ENCODE measurements around the gene RASSF1.

Gene RASSF1

DNA sequence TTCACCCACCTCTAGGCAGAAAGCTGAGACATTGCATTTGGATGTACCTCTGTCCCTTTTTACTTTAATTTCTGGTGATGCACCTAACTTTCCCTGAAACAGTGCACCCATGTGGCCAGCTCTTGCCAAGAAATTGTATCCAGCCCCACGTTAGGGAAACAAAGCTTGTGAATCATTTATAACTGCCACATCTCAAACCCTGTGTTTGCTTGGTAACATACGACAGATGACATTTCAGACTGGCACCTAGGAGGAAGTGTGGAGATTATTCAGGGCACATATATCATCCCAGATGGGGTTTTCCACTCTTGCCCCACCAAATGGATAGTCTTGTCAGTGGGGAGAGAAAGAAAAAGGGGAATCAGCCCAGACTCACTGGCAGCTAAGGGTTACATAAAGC lies 12.1 kb upstream of the RASSF1 start:
- WGBS (ENCODE audit: insufficient coverage) = 52% methylated on average over 2 of the region's 2 CpGs
- peak overlapping the region in 1 of 2 experiments; percentile 43 for H3K27ac ChIP-seq (ENCODE audit: insufficient read depth in 1 of 2, low read depth in 1 of 2, low read length in 2 of 2, poor library complexity in 1 of 2, severe bottlenecking in 2 of 2)
- no peaks in the 10 kb centered on the region for H3K27me3 ChIP-seq (replicated peaks in 2 of 5; ENCODE audit: control insufficient read depth in 4 of 5, insufficient read depth in 5 of 5, low read length in 4 of 5)
- DNase-seq = peak; percentile 58 to 87 (median 83)
- H3K4me1 ChIP-seq (ENCODE audit: control extremely low read depth in 1 of 4, control insufficient read depth in 4 of 4, insufficient read depth in 4 of 4, low read length in 3 of 4) = peaks cover 10 to 55% (median 47%) of the 10 kb centered on the region in 4 experiments
- CTCF ChIA-PET = interaction anchor here (0.7 to 3.8 kb wide), 13 partner anchors 9 to 55 kb away, joined by 3 to 18 read pairs (median 5); no protein-coding TSS in a partner anchor
- H3K36me3 ChIP-seq (ENCODE audit: control insufficient read depth in 4 of 4, insufficient read depth in 4 of 4, low read length in 3 of 4) = peaks cover 7 to 70% (median 50%) of the 10 kb centered on the region in 4 experiments
- H3K9me3 ChIP-seq (ENCODE audit: control extremely low read depth in 1 of 5, control insufficient read depth in 4 of 5, insufficient read depth in 2 of 5, low read depth in 1 of 5, low read length in 4 of 5) = no peaks in the 10 kb centered on the region
- no peak overlapping the region for H3K4me3 ChIP-seq (ENCODE audit: control insufficient read depth in 1 of 7, extremely low read depth in 1 of 7, insufficient read depth in 4 of 7, low read depth in 2 of 7, low read length in 6 of 7)
- POLR2A ChIA-PET = interaction anchor here (0.8 to 0.9 kb wide), 2 partner anchors 16 to 61 kb away, joined by 3 to 5 read pairs; partner anchors contain the start of gene IFRD2

DNA sequence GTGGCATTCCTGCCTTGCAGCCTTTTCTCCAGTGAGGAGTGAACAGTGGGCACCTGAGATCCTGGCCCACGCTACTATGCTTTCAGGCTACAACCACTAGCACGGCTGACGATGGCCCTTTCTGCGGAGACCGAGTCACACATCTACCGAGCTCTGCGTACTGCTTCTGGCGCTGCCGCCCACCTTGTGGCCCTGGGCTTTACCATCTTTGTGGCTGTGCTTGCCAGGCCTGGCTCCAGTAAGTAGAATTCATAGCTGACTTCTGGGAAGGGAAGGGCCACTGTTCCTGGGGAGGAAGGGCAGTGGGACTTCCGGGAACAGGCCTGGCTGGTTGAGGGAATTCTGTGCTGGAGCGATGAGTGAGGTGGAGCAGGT lies 10.7 kb upstream of the RASSF1 start:
- peaks cover 7 to 60% (median 46%) of the 10 kb centered on the region in 4 experiments for H3K36me3 ChIP-seq (ENCODE audit: control insufficient read depth in 4 of 4, insufficient read depth in 4 of 4, low read length in 3 of 4)
- H3K9me3 ChIP-seq (ENCODE audit: control extremely low read depth in 1 of 5, control insufficient read depth in 4 of 5, insufficient read depth in 2 of 5, low read depth in 1 of 5, low read length in 4 of 5) = no peaks in the 10 kb centered on the region
- POLR2A ChIA-PET = interaction anchor here (1.3 kb wide), 1 partner anchor 14 kb away, joined by 5 read pairs; no protein-coding TSS in a partner anchor
- WGBS (ENCODE audit: insufficient coverage) = 60% methylated on average over 6 of the region's 11 CpGs
- peak overlapping the region; percentile 62 to 87 (median 83) for H3K4me3 ChIP-seq (ENCODE audit: control insufficient read depth in 1 of 7, extremely low read depth in 1 of 7, insufficient read depth in 4 of 7, low read depth in 2 of 7, low read length in 6 of 7)
- H3K4me1 ChIP-seq (ENCODE audit: control extremely low read depth in 1 of 4, control insufficient read depth in 4 of 4, insufficient read depth in 4 of 4, low read length in 3 of 4) = peaks cover 4 to 48% (median 35%) of the 10 kb centered on the region in 4 experiments
- DNase-seq = no peak
- H3K27me3 ChIP-seq (replicated peaks in 2 of 5; ENCODE audit: control insufficient read depth in 4 of 5, insufficient read depth in 5 of 5, low read length in 4 of 5) = no peaks in the 10 kb centered on the region
- CTCF ChIA-PET = interaction anchor here (1.2 to 6.2 kb wide), 4 partner anchors 7 to 41 kb away, joined by 3 to 51 read pairs (median 23); partner anchors contain the start of gene RASSF1
- H3K27ac ChIP-seq (ENCODE audit: insufficient read depth in 1 of 2, low read depth in 1 of 2, low read length in 2 of 2, poor library complexity in 1 of 2, severe bottlenecking in 2 of 2) = peak overlapping the region; percentile 6 to 79

DNA sequence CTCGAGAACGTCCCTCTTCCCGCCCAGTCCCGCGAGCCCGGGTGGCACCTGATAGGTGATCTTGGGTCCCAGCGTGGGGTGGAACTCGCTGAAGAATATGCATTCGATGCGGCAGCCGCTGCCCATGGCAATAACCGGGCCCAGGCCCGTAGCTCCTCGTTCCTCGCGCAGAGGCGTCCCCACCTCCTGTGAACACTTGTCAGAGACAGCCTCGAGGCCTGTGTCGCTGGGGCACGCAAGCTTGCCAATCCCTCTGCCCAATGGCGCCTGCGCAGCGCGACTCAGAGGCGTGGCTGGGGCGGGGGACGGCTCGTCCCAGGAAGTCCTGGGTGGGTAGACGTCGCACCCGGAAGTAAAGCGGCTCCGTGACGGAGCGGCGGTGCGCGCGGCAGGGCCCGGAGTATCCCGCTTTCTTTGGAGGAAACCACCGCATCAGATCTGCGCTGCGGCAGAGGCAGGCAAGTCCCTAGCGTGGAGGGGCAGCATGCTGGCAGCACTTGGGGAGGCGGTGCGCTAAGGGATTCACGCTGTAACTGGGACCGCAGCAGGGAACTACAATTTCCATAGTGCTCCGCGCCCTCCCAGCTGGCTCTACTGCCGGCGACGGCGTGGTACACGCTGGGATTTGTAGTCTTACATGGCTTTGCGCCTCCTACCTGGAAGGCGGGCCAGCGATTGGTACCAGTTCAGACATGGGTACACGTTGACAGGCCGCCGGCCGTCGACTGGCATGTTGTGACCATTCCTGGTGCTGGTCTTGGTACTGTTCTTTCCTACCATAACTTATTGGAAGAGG lies 10.1 kb upstream of the RASSF1 start, which contains the start of the genes CYB561D2 and NPRL2:
Gene CYB561D2 (plus strand): TSS at position 336 of the 796 bp plus-strand sequence. CDS start 572 bp downstream, outside the sequence.
Gene NPRL2 (minus strand): TSS at position 249 of the 796 bp plus-strand sequence. CDS start 123 bp downstream, at position 126.
- under 1% methylated on average over 58 of the region's 64 CpGs for WGBS (ENCODE audit: insufficient coverage)
- H3K4me3 ChIP-seq (ENCODE audit: control insufficient read depth in 1 of 7, extremely low read depth in 1 of 7, insufficient read depth in 4 of 7, low read depth in 2 of 7, low read length in 6 of 7) = peak within 1 kb of the TSS; percentile 62 to 87 (median 83)
- peak; percentile 93 to 97 (median 96) for DNase-seq
- peaks cover 2 to 49% (median 36%) of the 10 kb centered on the region in 4 experiments for H3K4me1 ChIP-seq (ENCODE audit: control extremely low read depth in 1 of 4, control insufficient read depth in 4 of 4, insufficient read depth in 4 of 4, low read length in 3 of 4)
- no peaks in the 10 kb centered on the region for H3K27me3 ChIP-seq (replicated peaks in 2 of 5; ENCODE audit: control insufficient read depth in 4 of 5, insufficient read depth in 5 of 5, low read length in 4 of 5)
- H3K9me3 ChIP-seq (ENCODE audit: control extremely low read depth in 1 of 5, control insufficient read depth in 4 of 5, insufficient read depth in 2 of 5, low read depth in 1 of 5, low read length in 4 of 5) = no peaks in the 10 kb centered on the region
- H3K36me3 ChIP-seq (ENCODE audit: control insufficient read depth in 4 of 4, insufficient read depth in 4 of 4, low read length in 3 of 4) = peaks cover 7 to 54% (median 40%) of the 10 kb centered on the region in 4 experiments
- CTCF ChIA-PET = interaction anchor here (1.2 to 6.2 kb wide), 5 partner anchors 12 to 222 kb away, joined by 3 to 51 read pairs (median 6); partner anchors contain the start of gene RASSF1
- POLR2A ChIA-PET = interaction anchor here (0.6 to 1.3 kb wide), 3 partner anchors 11 to 14 kb away, joined by 3 to 8 read pairs (median 5); no protein-coding TSS in a partner anchor
- H3K27ac ChIP-seq (ENCODE audit: insufficient read depth in 1 of 2, low read depth in 1 of 2, low read length in 2 of 2, poor library complexity in 1 of 2, severe bottlenecking in 2 of 2) = peak within 1 kb of the TSS; percentile 29 to 79

DNA sequence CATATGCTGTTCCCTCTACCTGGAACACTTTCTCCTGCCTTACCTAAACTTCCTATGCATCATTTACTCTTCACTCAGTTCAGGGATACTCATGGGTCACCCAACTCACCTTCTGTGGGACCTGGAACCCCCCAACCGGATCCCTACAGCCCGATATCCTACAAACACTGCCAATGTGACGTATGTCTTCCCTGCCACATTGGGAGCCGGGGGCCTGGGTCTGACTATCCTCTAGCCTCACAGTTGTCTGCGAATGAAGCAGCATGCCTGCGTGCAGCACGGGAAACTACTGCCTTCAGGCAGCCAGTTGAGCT lies 9.5 kb upstream of the RASSF1 start:
- POLR2A ChIA-PET = interaction anchor here (1.1 to 1.5 kb wide), 3 partner anchors 9 to 15 kb away, joined by 3 to 5 read pairs (median 3); no protein-coding TSS in a partner anchor
- DNase-seq = no peak
- H3K27ac ChIP-seq (ENCODE audit: insufficient read depth in 1 of 2, low read depth in 1 of 2, low read length in 2 of 2, poor library complexity in 1 of 2, severe bottlenecking in 2 of 2) = peak overlapping the region; percentile 29 to 79
- WGBS (ENCODE audit: insufficient coverage) = 27% methylated on average over 4 of the region's 7 CpGs
- H3K9me3 ChIP-seq (ENCODE audit: control extremely low read depth in 1 of 5, control insufficient read depth in 4 of 5, insufficient read depth in 2 of 5, low read depth in 1 of 5, low read length in 4 of 5) = no peaks in the 10 kb centered on the region
- CTCF ChIA-PET = interaction anchor here (1.1 to 6.2 kb wide), 8 partner anchors 11 to 223 kb away, joined by 3 to 51 read pairs (median 6); partner anchors contain the start of gene RASSF1
- peak overlapping the region in 6 of 7 experiments; percentile 51 to 87 (median 85) for H3K4me3 ChIP-seq (ENCODE audit: control insufficient read depth in 1 of 7, extremely low read depth in 1 of 7, insufficient read depth in 4 of 7, low read depth in 2 of 7, low read length in 6 of 7)
- H3K27me3 ChIP-seq (replicated peaks in 2 of 5; ENCODE audit: control insufficient read depth in 4 of 5, insufficient read depth in 5 of 5, low read length in 4 of 5) = no peaks in the 10 kb centered on the region
- peaks cover 7 to 49% (median 35%) of the 10 kb centered on the region in 4 experiments for H3K36me3 ChIP-seq (ENCODE audit: control insufficient read depth in 4 of 4, insufficient read depth in 4 of 4, low read length in 3 of 4)
- H3K4me1 ChIP-seq (ENCODE audit: control extremely low read depth in 1 of 4, control insufficient read depth in 4 of 4, insufficient read depth in 4 of 4, low read length in 3 of 4) = peaks cover 4 to 55% (median 41%) of the 10 kb centered on the region in 4 experiments

DNA sequence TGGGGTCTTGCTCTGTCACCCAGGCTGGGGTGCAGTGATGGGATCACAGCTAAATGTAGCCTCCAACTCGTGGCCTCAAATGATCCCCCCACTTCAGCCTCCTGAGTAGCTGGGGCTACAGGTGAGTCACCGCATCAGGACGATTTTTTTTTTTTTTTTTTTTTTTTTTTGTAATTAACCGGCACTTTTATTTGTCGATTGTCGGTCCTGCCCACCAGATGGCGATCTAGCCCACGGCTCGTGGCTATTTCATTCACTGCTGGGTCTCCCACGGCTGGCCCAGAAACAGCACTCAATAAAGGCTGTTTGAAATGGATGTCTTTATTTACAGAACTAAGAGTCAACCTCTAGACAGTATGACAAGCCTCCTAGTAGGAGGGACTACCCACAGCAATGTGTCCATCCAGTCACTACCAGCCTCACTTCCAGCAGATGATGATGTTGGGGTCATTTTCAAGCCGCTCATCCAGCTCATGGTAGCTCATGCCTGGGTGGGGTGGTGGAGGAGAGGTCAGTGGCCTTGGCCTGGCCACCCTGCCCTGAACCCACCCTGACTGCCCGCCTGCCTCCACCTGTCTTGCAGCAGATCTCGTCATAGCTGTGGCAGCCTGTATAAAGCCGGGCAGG lies 6.7 kb upstream of the RASSF1 start:
- H3K27me3 ChIP-seq (replicated peaks in 2 of 5; ENCODE audit: control insufficient read depth in 4 of 5, insufficient read depth in 5 of 5, low read length in 4 of 5) = no peaks in the 10 kb centered on the region
- 80% methylated on average over 5 of the region's 14 CpGs for WGBS (ENCODE audit: insufficient coverage)
- no peak overlapping the region for H3K4me3 ChIP-seq (ENCODE audit: control insufficient read depth in 1 of 7, extremely low read depth in 1 of 7, insufficient read depth in 4 of 7, low read depth in 2 of 7, low read length in 6 of 7)
- peak; percentile 83 to 95 (median 92) for DNase-seq
- POLR2A ChIA-PET = interaction anchor here (0.7 to 1.3 kb wide), 2 partner anchors 9 to 13 kb away, joined by 3 to 4 read pairs; no protein-coding TSS in a partner anchor
- no peaks in the 10 kb centered on the region for H3K9me3 ChIP-seq (ENCODE audit: control extremely low read depth in 1 of 5, control insufficient read depth in 4 of 5, insufficient read depth in 2 of 5, low read depth in 1 of 5, low read length in 4 of 5)
- H3K36me3 ChIP-seq (ENCODE audit: control insufficient read depth in 4 of 4, insufficient read depth in 4 of 4, low read length in 3 of 4) = peaks cover 7 to 25% (median 15%) of the 10 kb centered on the region in 4 experiments
- peaks cover 4 to 61% (median 49%) of the 10 kb centered on the region in 4 experiments for H3K4me1 ChIP-seq (ENCODE audit: control extremely low read depth in 1 of 4, control insufficient read depth in 4 of 4, insufficient read depth in 4 of 4, low read length in 3 of 4)
- no peak overlapping the region for H3K27ac ChIP-seq (ENCODE audit: insufficient read depth in 1 of 2, low read depth in 1 of 2, low read length in 2 of 2, poor library complexity in 1 of 2, severe bottlenecking in 2 of 2)
- CTCF ChIA-PET = interaction anchor here (0.8 to 6.2 kb wide), 24 partner anchors 9 to 268 kb away, joined by 3 to 51 read pairs (median 6); partner anchors contain the start of gene RASSF1

DNA sequence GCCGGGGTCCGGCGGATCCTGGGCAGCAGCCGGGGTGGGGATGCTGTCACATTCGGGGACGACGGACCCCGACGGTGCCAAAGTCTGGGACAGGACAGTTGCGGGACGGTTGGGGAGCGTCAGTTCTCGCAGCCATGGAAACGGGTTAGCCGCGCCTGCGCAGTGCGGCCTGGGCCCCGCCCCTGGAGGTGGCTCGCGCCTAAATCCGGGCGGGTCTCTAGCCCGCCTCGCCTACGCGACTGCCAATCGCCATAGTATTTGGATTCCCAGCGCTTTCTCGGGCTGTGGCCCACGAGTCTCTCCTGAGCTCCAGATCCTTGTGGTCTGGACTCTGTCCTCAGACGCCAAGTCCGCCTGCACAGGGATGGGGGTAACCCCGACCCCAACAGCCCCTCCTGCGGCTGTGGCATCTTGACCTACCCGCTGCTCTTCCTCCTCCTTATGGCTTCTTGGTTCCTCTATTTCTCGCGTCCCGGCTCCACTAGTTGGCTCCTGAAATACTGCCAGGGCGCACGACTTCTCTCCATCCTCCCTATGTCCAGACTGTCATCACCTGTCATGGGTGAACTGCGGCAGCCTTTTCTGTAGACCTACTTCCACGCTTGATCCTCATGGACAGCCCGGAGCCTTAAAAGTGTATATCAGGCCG lies 5.1 kb upstream of the RASSF1 start, which contains the start of gene ZMYND10:
Gene ZMYND10 (minus strand): TSS at position 147 of the 649 bp plus-strand sequence. CDS start 153 bp downstream, outside the sequence.
- POLR2A ChIA-PET = no interaction called here
- H3K4me1 ChIP-seq (ENCODE audit: control extremely low read depth in 1 of 4, control insufficient read depth in 4 of 4, insufficient read depth in 4 of 4, low read length in 3 of 4) = peaks cover 6 to 63% (median 52%) of the 10 kb centered on the region in 4 experiments
- peak within 1 kb of the TSS; percentile 8 to 80 (median 53) for H3K4me3 ChIP-seq (ENCODE audit: control insufficient read depth in 1 of 7, extremely low read depth in 1 of 7, insufficient read depth in 4 of 7, low read depth in 2 of 7, low read length in 6 of 7)
- peaks cover 7 to 20% (median 15%) of the 10 kb centered on the region in 4 experiments for H3K36me3 ChIP-seq (ENCODE audit: control insufficient read depth in 4 of 4, insufficient read depth in 4 of 4, low read length in 3 of 4)
- 9% methylated on average over 45 of the region's 45 CpGs for whole genome bisulfite sequencing (ENCODE audit: insufficient coverage)
- DNase-seq = peak; percentile 55 to 70 (median 63)
- H3K9me3 ChIP-seq (ENCODE audit: control extremely low read depth in 1 of 5, control insufficient read depth in 4 of 5, insufficient read depth in 2 of 5, low read depth in 1 of 5, low read length in 4 of 5) = no peaks in the 10 kb centered on the region
- no peaks in the 10 kb centered on the region for H3K27me3 ChIP-seq (replicated peaks in 2 of 5; ENCODE audit: control insufficient read depth in 4 of 5, insufficient read depth in 5 of 5, low read length in 4 of 5)
- CTCF ChIA-PET = interaction anchor here (0.6 to 6.2 kb wide), 11 partner anchors 7 to 868 kb away, joined by 3 to 51 read pairs (median 16); partner anchors contain the start of gene RASSF1
- no peak within 1 kb of the TSS for H3K27ac ChIP-seq (ENCODE audit: insufficient read depth in 1 of 2, low read depth in 1 of 2, low read length in 2 of 2, poor library complexity in 1 of 2, severe bottlenecking in 2 of 2)

All from common myeloid progenitor, CD34-positive (primary cell).